Activated T-cell treated with anti-CD3 and anti-CD28 coated beads, Interleukin-2, amount 50 U/mL, for 4 hours (primary cell): ENCODE measurements around the gene MAGEF1. TPM values are rescaled to one million over a fixed set of nuclear protein-coding genes. Genes with fewer than 3 reads are reported as not detected.

ENCODE experiments used
- ATAC-seq, 2 donors: fragments of 200-7000 bp; cut with Tn5 transposase; one replicate each; pipeline ENCODE4 v1.10.0; 2021
- DNase-seq: peaks from one replicate; pipeline ENCODE4 v3.0.0-alpha.2; 2020
- H3K27me3 Mint-ChIP-seq: one replicate; pipeline ENCODE4 v1.8.0; 2021; ENCODE audit warnings: low read depth, mixed read lengths
- H3K36me3 Mint-ChIP-seq: one replicate; pipeline ENCODE4 v1.8.0; 2022; ENCODE audit warnings: mixed read lengths; ENCODE audit not compliant: insufficient read depth
- H3K4me1 Mint-ChIP-seq: one replicate; pipeline ENCODE4 v1.8.0; 2021; ENCODE audit warnings: low read depth, mixed read lengths
- H3K4me3 Mint-ChIP-seq: one replicate; pipeline ENCODE4 v1.8.0; 2021; ENCODE audit warnings: mild to moderate bottlenecking, moderate library complexity, mixed read lengths
- H3K9me3 Mint-ChIP-seq: one replicate; pipeline ENCODE4 v1.8.0; 2021; ENCODE audit warnings: mixed read lengths
- total RNA-seq, 3 donors: library from RNA; stranded (reverse); gene quantifications; one replicate each; pipeline ENCODE4 v1.2.1, GENCODE V29; 2021

The MAGEF1 gene
- total RNA-seq, 3 donors from 2014 or later: 24.8 to 27.6 (median 25.7) TPM

- ATAC-seq (no peak), DNase-seq (no peak)
- H3K27me3 Mint-ChIP-seq: peaks cover 5% of the 10 kb centered on the region
- no peaks in the 10 kb centered on the region for H3K36me3 Mint-ChIP-seq
- H3K4me3 Mint-ChIP-seq: no peak overlapping the region
- no peaks in the 10 kb centered on the region for H3K4me1 Mint-ChIP-seq
- H3K9me3 Mint-ChIP-seq: no peaks in the 10 kb centered on the region
Measured at GRCh38 chr3:184694133-184694665, 17.7 kb downstream of the MAGEF1 start.

GRCh38 chr3:184693011-184693975 is 18.6 kb downstream of the MAGEF1 start:
- Mint-ChIP-seq H3K27me3 (peaks cover 5% of the 10 kb centered on the region), H3K36me3 (no peaks in the 10 kb centered on the region), H3K4me1 (no peaks in the 10 kb centered on the region), H3K4me3 (no peak overlapping the region), H3K9me3 (no peaks in the 10 kb centered on the region)
- no peak for DNase-seq
- no peak for ATAC-seq

GRCh38 chr3:184691397-184692231 is 20.2 kb downstream of the MAGEF1 start:
- H3K9me3 Mint-ChIP-seq: no peaks in the 10 kb centered on the region
- no peaks in the 10 kb centered on the region for H3K4me1 Mint-ChIP-seq
- ATAC-seq: no peak
- H3K36me3 Mint-ChIP-seq: no peaks in the 10 kb centered on the region
- H3K4me3 Mint-ChIP-seq: no peak overlapping the region
- peaks cover 5% of the 10 kb centered on the region for H3K27me3 Mint-ChIP-seq
- no peak for DNase-seq

- Mint-ChIP-seq H3K4me3 (no peak overlapping the region), H3K9me3 (no peaks in the 10 kb centered on the region), H3K27me3 (peaks cover 9% of the 10 kb centered on the region), H3K4me1 (no peaks in the 10 kb centered on the region), H3K36me3 (no peaks in the 10 kb centered on the region)
- no peak for ATAC-seq
- DNase-seq: no peak
Measured at GRCh38 chr3:184690192-184690883, 21.5 kb downstream of the MAGEF1 start.

GRCh38 chr3:184688882-184689271 is 23.0 kb downstream of the MAGEF1 start:
- Mint-ChIP-seq H3K36me3 (no peaks in the 10 kb centered on the region), H3K27me3 (peaks cover 7% of the 10 kb centered on the region), H3K4me3 (no peak overlapping the region), H3K9me3 (no peaks in the 10 kb centered on the region), H3K4me1 (no peaks in the 10 kb centered on the region)
- no peak for DNase-seq
- ATAC-seq: no peak

- peaks cover 7% of the 10 kb centered on the region for H3K27me3 Mint-ChIP-seq
- ATAC-seq (no peak), DNase-seq (no peak)
- no peak overlapping the region for H3K4me3 Mint-ChIP-seq
- no peaks in the 10 kb centered on the region for H3K36me3 Mint-ChIP-seq
- no peaks in the 10 kb centered on the region for H3K9me3 Mint-ChIP-seq
- no peaks in the 10 kb centered on the region for H3K4me1 Mint-ChIP-seq
Measured at GRCh38 chr3:184688251-184688881, 23.5 kb downstream of the MAGEF1 start.

- Mint-ChIP-seq H3K27me3 (peaks cover 7% of the 10 kb centered on the region), H3K36me3 (no peaks in the 10 kb centered on the region), H3K4me1 (no peaks in the 10 kb centered on the region), H3K9me3 (no peaks in the 10 kb centered on the region), H3K4me3 (no peak overlapping the region)
- no peak for ATAC-seq
- no peak for DNase-seq
Measured at GRCh38 chr3:184687363-184688015, 24.4 kb downstream of the MAGEF1 start.

- no peak for DNase-seq
- Mint-ChIP-seq H3K36me3 (no peaks in the 10 kb centered on the region), H3K27me3 (peaks cover 6% of the 10 kb centered on the region), H3K9me3 (no peaks in the 10 kb centered on the region), H3K4me1 (no peaks in the 10 kb centered on the region), H3K4me3 (no peak overlapping the region)
- ATAC-seq: no peak
Measured at GRCh38 chr3:184685646-184686045, 26.2 kb downstream of the MAGEF1 start.

- H3K27me3 Mint-ChIP-seq: peaks cover 6% of the 10 kb centered on the region
- H3K36me3 Mint-ChIP-seq: no peaks in the 10 kb centered on the region
- DNase-seq (no peak), ATAC-seq (no peak)
- H3K9me3 Mint-ChIP-seq: no peaks in the 10 kb centered on the region
- H3K4me3 Mint-ChIP-seq: no peak overlapping the region
- H3K4me1 Mint-ChIP-seq: no peaks in the 10 kb centered on the region
Measured at GRCh38 chr3:184685055-184685454, 26.8 kb downstream of the MAGEF1 start.

GRCh38 chr3:184683900-184684560 is 27.8 kb downstream of the MAGEF1 start:
- H3K4me3 Mint-ChIP-seq: no peak overlapping the region

GRCh38 chr3:184683234-184683633 is 28.6 kb downstream of the MAGEF1 start:
- H3K36me3 Mint-ChIP-seq: no peaks in the 10 kb centered on the region
- no peak overlapping the region for H3K4me3 Mint-ChIP-seq
- no peaks in the 10 kb centered on the region for H3K4me1 Mint-ChIP-seq
- H3K9me3 Mint-ChIP-seq: no peaks in the 10 kb centered on the region
- DNase-seq (no peak), ATAC-seq (no peak)
- peaks cover 6% of the 10 kb centered on the region for H3K27me3 Mint-ChIP-seq

More at GRCh38 chr3:184683900-184684560, 27.8 kb downstream of the MAGEF1 start:
- no peak for DNase-seq
- no peak for ATAC-seq
- H3K27me3 Mint-ChIP-seq: peaks cover 6% of the 10 kb centered on the region
- no peaks in the 10 kb centered on the region for H3K4me1 Mint-ChIP-seq
- H3K9me3 Mint-ChIP-seq: no peaks in the 10 kb centered on the region
- H3K36me3 Mint-ChIP-seq: no peaks in the 10 kb centered on the region

- H3K4me3 Mint-ChIP-seq: no peak overlapping the region
- DNase-seq (no peak), ATAC-seq (no peak)
- H3K9me3 Mint-ChIP-seq: no peaks in the 10 kb centered on the region
- H3K27me3 Mint-ChIP-seq: peaks cover 6% of the 10 kb centered on the region
- no peaks in the 10 kb centered on the region for H3K36me3 Mint-ChIP-seq
- no peaks in the 10 kb centered on the region for H3K4me1 Mint-ChIP-seq
Measured at GRCh38 chr3:184682671-184683070, 29.2 kb downstream of the MAGEF1 start.
